Chondrocyte (in vitro differentiated cells): Measurements from ENCODE around the gene TRPM8. TPM values are rescaled to one million over a fixed set of nuclear protein-coding genes. Genes with fewer than 3 reads are reported as not detected.
A peak's percentile ranks its signal among the peaks of the same experiment; 100 is the strongest.
"Not testable (repeated sequence)": the region's sequence is repeated elsewhere in the genome, so short reads cannot be mapped to it uniquely, and the experiment has no call there.

Source experiments
- DNase-seq: peaks from one replicate; pipeline ENCODE4 v3.0.0; 2021; ENCODE audit warnings: mixed read lengths, low spot score
- H3K27ac Mint-ChIP-seq: one replicate; pipeline ENCODE4 v1.8.0; 2021; ENCODE audit warnings: mild to moderate bottlenecking, moderate library complexity, mixed read lengths; ENCODE audit not compliant: unreplicated experiment
- H3K27me3 Mint-ChIP-seq: 2 replicates; pipeline ENCODE4 v1.8.0; 2021; ENCODE audit warnings: low read depth, mixed read lengths
- H3K36me3 Mint-ChIP-seq: 2 replicates; pipeline ENCODE4 v1.8.0; 2021; ENCODE audit warnings: low read depth, mixed read lengths
- H3K4me1 Mint-ChIP-seq: 2 replicates; pipeline ENCODE4 v1.8.0; 2021; ENCODE audit warnings: low read depth, mild to moderate bottlenecking, mixed read lengths
- H3K4me3 Mint-ChIP-seq: one replicate; pipeline ENCODE4 v1.8.0; 2021; ENCODE audit warnings: mild to moderate bottlenecking, moderate library complexity, mixed read lengths; ENCODE audit not compliant: unreplicated experiment
- H3K9me3 Mint-ChIP-seq: 2 replicates; pipeline ENCODE4 v1.8.0; 2021; ENCODE audit warnings: low read depth, mixed read lengths
- total RNA-seq: library from RNA; stranded (reverse); gene quantifications from 3 replicates; pipeline ENCODE4 v1.2.1, GENCODE V29; 2021
- TF ChIP-seq, protein P1 (sequence below): fragments of 200-600 bp; sonication (generic); IDR thresholded peaks from 2 replicates; pipeline ENCODE4 v1.5.0; 2021; ENCODE audit warnings: antibody characterized with exemption, mild to moderate bottlenecking, moderate library complexity

The TRPM8 gene
- total RNA-seq, 1 donor from 2014 or later: 0.15 TPM

DNA sequence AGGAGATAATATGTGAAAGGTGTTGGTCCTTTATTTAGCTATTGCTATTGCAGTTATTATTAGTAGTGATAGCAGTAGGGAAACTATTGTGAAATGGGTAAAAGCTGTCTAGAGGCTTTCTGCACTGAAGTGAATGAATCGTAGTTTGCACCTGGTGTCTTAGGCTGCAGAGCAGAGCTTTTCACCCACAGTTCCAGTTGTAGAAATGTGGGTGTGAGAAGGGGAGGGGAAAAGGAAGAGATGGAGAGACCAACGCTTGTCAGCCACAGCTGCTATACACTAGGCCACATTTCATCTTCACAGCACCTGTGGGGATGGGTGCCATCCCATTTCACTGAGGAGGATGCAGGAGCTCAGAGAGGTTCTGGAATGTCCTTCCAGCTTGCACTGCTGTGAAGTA is 50.0 kb downstream of the TRPM8 start:
- no peak for DNase-seq
- Mint-ChIP-seq H3K4me1 (peaks cover 7% of the 10 kb centered on the region), H3K36me3 (no peaks in the 10 kb centered on the region), H3K4me3 (no peak overlapping the region), H3K27ac (no peak overlapping the region), H3K27me3 (no peaks in the 10 kb centered on the region), H3K9me3 (peaks cover 3% of the 10 kb centered on the region)
- TF ChIP-seq, protein P1, sequence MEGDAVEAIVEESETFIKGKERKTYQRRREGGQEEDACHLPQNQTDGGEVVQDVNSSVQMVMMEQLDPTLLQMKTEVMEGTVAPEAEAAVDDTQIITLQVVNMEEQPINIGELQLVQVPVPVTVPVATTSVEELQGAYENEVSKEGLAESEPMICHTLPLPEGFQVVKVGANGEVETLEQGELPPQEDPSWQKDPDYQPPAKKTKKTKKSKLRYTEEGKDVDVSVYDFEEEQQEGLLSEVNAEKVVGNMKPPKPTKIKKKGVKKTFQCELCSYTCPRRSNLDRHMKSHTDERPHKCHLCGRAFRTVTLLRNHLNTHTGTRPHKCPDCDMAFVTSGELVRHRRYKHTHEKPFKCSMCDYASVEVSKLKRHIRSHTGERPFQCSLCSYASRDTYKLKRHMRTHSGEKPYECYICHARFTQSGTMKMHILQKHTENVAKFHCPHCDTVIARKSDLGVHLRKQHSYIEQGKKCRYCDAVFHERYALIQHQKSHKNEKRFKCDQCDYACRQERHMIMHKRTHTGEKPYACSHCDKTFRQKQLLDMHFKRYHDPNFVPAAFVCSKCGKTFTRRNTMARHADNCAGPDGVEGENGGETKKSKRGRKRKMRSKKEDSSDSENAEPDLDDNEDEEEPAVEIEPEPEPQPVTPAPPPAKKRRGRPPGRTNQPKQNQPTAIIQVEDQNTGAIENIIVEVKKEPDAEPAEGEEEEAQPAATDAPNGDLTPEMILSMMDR: no peak

DNA sequence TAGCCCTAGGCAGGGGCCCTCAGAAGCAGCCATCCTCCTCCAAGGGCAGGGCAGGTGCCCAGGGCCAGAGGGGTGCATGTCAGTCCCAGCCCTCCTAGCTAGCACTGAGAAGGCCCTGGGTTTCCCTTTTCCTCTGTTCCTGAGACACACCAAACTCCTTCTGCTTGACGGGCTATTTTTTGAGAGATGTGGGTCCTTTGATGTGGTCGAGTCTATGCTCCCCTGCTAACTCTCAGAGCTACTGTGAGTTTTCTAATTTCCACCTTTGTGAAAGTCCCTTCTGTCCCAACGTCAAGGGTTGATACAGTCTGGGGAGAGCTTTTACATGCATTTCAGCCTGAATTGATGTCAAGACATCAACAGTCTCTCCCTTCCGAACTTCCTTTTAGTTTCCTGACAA is 51.4 kb downstream of the TRPM8 start:
- H3K4me1 Mint-ChIP-seq: peaks cover 12% of the 10 kb centered on the region
- H3K9me3 Mint-ChIP-seq: peaks cover 6% of the 10 kb centered on the region
- H3K27me3 Mint-ChIP-seq: no peaks in the 10 kb centered on the region

DNA sequence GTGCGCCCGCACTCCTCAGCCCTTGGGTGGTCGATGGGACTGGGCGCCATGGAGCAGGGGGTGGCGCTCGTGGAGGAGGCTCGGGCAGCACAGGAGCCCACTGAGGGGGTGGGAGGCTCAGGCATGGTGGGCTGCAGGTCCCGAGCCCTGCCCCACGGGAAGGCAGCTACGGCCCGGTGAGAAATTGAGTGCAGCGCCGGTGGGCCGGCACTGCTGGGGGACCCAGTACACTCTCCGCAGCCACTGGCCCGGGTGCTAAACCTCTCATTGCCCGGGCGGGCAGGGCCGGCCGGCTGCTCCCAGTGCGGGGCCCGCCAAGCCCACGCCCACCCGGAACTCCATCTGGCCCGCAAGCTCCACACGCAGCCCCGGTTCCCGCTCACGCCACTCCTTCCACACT is 55.3 kb downstream of the TRPM8 start:
- H3K27ac Mint-ChIP-seq, H3K4me3 Mint-ChIP-seq, H3K27me3 Mint-ChIP-seq, H3K9me3 Mint-ChIP-seq, DNase-seq, H3K36me3 Mint-ChIP-seq: not testable (repeated sequence)
- H3K4me1 Mint-ChIP-seq: peaks cover 42% of the 10 kb centered on the region

More for the DNA sequence above, 51.4 kb downstream of the TRPM8 start:
- Mint-ChIP-seq H3K4me3 (no peak overlapping the region), H3K27ac (no peak overlapping the region), H3K36me3 (no peaks in the 10 kb centered on the region)
- DNase-seq: no peak
- TF ChIP-seq, protein P1: no peak

DNA sequence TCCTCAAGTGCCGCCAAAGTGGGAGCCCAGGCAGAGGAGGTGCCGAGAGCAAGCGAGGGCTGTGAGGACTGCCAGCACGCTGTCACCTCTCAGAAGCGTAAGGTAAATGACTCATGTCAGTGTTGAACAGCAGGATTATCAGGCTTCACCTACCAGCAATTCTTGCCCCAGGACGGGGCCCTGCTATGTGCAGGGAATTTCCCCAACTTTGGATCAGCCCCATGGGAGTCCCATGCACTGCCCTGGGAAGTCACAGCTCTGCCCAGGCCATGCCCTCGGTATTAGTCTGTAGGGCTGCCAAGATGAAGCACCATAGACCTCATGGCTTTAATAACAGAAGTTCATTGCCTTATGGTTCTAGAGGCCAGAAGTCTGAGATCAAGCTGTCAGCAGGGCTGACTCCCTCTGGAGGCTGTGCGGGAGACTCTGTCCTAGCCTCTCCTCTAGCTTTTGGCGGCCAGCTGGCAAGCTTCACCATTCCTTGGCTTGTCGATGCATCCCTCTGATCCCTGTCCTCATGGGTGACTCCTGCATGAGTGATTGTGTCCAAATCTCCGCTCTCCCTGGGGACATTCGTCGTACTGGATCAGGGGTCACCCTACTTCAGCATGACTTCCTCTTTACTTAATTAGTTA is 55.9 kb downstream of the TRPM8 start:
- TF ChIP-seq, protein P1: no peak
- H3K4me3 Mint-ChIP-seq: no peak overlapping the region
- H3K27ac Mint-ChIP-seq: peak overlapping the region; percentile 90
- no peaks in the 10 kb centered on the region for H3K27me3 Mint-ChIP-seq
- H3K36me3 Mint-ChIP-seq: no peaks in the 10 kb centered on the region
- DNase-seq: no peak
- H3K9me3 Mint-ChIP-seq: peaks cover 6% of the 10 kb centered on the region
- peaks cover 42% of the 10 kb centered on the region for H3K4me1 Mint-ChIP-seq

DNA sequence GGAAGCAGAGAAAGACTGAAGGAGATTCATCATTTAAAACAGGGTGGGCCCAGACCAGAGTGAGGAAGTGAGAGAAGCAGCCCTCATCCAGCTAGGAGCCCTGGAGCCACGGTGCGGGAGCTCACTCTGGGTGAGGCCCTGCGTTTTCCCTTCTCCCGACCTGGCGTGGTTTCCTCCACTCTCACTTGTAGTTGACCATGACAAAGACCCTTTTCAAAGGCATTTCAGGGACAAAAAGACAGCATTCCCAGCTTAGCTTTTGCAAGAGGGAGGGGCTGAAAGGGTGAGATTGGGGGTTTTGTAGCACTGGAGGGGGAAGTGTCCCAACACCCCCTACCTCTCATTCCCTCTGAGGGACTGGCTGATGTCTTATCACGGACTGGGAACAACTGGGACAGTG is 56.6 kb downstream of the TRPM8 start:
- peak overlapping the region; percentile 90 for H3K27ac Mint-ChIP-seq
- H3K36me3 Mint-ChIP-seq: no peaks in the 10 kb centered on the region
- H3K27me3 Mint-ChIP-seq: no peaks in the 10 kb centered on the region
- no peak for DNase-seq
- no peak overlapping the region for H3K4me3 Mint-ChIP-seq
- peaks cover 42% of the 10 kb centered on the region for H3K4me1 Mint-ChIP-seq
- TF ChIP-seq, protein P1: no peak
- peaks cover 6% of the 10 kb centered on the region for H3K9me3 Mint-ChIP-seq

DNA sequence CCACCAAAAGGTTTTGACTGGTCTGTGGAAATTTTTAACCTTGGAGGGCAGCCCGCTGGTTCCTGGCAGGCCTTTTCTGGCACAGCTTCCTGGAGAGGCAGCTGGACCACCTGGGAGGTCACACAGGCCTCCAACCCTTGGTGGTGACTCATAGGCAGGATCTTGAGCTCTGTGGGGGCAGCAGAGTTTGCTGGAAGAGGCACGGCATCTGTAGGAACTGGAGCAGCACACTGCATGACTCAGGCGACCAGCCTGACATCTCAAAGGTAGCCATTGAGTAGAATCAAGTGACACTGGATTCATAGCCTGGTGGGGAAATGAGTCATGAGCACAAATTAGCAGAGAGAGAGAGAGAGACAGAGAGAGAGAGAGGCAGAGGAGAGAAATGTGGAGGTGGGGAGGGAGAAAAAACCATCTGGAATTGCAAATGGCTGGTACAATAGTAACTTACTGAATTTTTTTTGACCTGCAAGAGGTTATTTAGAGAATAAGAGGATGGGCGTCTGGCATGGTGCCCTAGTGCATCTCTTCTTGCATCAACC is 57.4 kb downstream of the TRPM8 start:
- peaks cover 42% of the 10 kb centered on the region for H3K4me1 Mint-ChIP-seq
- H3K27me3 Mint-ChIP-seq: no peaks in the 10 kb centered on the region
- no peaks in the 10 kb centered on the region for H3K36me3 Mint-ChIP-seq
- H3K27ac Mint-ChIP-seq: peak overlapping the region; percentile 90
- no peak overlapping the region for H3K4me3 Mint-ChIP-seq
- no peak for DNase-seq
- TF ChIP-seq, protein P1: no peak
- peaks cover 6% of the 10 kb centered on the region for H3K9me3 Mint-ChIP-seq
